Occipital lobe (tissue), 2 donors: Measurements from ENCODE around the gene PGBD5. TPM values are rescaled to one million over a fixed set of nuclear protein-coding genes. Genes with fewer than 3 reads are reported as not detected.

Experiments used
- DNase-seq: peaks from one replicate; lab custom pipeline; 2025; lab: John Stamatoyannopoulos, UW
- total RNA-seq: library from RNA; depleted of rRNA; stranded (reverse); fragments of >200 nt; gene quantifications from one replicate; pipeline ENCODE4 v1.2.3, GENCODE V29; 2014

Gene PGBD5
- total RNA-seq, 1 donor from 2014 or later: 25.6 TPM

DNA sequence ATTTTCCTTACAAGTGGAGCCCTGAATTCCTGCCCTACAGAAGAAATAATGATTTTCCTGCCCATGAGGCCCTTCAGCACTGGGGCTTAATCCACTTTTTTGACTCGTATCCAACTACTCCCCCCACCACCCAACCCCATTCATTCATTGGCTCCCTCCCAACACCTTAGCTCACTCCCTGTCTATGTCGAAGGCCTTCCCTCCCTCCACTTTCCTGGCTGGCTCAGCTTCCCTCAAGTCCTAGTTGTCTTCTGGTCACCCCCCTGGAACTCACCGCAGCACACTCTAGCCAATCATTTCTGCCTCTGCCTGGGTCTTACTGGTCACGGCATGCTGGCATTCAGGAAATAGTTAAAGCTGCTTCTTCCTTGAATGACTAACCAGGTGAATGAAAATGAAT lies 118.9 kb downstream of the PGBD5 start:
- no peak for DNase-seq

DNA sequence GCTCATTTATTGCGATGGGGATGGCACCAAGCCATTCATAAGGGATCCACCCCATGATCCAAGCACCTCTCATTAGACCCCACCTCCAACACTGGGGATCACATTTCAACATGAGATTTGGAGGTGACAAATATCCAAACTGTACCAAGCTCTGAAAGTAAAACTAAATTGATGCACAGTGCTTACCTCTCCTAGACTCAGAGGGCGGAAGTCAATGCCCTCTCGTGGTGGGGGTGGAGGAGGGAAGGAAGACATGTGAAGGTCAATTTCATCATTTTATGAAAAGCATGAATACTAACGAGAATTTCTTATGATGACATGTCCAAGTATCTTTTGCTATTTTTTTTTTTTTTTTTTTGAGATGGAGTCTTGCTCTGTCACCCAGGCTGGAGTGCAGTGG lies 120.0 kb downstream of the PGBD5 start:
- DNase-seq: no peak

DNA sequence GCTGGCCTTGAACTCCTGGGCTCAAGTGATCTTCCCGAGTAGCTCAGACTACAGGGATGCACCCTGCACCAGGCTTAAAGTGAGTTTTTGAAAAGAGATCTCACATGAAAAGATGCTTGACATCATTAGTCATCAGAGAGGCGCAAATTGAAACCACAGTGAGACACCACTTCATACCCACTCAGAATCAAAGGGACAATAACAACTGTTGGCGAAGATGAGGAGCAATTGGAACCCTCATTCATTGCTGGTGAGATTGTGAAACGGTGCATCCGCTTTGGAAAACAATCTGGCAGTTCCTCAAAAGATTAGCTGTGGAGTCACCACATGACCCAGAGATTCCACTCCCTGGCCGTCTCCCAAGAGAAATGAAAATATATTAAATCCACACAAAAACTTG lies 122.3 kb downstream of the PGBD5 start:
- DNase-seq: no peak

DNA sequence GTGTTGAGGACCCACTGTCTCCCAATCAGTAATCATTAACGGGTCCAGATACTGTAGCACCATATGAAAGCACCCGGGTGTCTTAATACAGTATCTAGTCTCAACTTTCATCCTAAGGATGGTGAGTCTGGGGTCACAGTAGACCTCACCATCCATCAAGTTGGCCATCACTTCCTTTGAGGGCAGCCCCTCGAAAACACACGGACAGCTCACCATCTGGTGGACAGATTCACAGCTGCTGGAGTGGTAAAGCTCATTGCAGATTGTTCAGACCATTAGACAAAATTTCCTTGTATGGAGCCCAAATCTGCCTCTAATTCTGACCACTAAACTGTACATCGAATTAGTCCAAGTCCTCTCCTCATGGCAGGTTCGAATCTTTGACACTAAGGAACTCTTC lies 123.1 kb downstream of the PGBD5 start:
- DNase-seq: no peak

DNA sequence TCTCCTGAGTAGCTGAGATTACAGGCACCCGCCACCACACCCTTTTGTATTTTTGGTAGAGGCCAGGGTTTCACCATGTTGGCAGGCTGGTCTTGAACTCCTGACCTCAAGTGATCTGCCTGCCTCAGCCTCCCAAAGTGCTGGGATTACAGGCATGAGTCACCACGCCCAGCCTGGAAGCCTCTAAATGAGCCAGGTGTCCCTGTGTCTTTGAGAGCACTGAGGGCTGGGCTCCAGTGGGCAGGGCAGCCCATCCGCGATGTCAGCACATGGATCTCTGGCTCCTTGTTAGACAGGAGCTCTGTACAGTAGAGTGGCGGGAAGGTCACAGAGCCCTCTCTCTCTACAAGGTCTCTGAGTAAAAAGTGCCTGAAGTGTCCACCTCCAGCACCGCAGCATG lies 124.3 kb downstream of the PGBD5 start:
- DNase-seq: no peak

DNA sequence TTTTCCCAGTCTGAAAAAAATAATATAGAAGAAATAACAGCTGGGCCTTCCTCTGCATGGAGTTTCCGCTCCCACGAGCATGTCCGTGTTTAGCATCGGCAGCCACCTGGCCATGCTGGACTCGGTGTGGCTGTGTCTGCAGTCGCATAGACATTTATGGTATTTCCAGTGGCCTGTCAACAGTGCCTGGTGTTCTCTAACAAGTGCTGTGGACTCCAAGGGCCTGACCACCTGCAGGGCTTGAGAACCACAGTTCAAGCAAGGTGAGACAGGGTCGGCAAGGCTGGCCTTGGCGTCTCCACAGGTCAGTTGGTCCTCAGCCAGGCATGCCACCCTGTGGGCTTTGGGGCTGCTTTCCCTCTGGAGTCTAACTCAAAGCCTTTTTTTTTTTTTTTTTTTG lies 124.8 kb downstream of the PGBD5 start:
- DNase-seq: no peak

DNA sequence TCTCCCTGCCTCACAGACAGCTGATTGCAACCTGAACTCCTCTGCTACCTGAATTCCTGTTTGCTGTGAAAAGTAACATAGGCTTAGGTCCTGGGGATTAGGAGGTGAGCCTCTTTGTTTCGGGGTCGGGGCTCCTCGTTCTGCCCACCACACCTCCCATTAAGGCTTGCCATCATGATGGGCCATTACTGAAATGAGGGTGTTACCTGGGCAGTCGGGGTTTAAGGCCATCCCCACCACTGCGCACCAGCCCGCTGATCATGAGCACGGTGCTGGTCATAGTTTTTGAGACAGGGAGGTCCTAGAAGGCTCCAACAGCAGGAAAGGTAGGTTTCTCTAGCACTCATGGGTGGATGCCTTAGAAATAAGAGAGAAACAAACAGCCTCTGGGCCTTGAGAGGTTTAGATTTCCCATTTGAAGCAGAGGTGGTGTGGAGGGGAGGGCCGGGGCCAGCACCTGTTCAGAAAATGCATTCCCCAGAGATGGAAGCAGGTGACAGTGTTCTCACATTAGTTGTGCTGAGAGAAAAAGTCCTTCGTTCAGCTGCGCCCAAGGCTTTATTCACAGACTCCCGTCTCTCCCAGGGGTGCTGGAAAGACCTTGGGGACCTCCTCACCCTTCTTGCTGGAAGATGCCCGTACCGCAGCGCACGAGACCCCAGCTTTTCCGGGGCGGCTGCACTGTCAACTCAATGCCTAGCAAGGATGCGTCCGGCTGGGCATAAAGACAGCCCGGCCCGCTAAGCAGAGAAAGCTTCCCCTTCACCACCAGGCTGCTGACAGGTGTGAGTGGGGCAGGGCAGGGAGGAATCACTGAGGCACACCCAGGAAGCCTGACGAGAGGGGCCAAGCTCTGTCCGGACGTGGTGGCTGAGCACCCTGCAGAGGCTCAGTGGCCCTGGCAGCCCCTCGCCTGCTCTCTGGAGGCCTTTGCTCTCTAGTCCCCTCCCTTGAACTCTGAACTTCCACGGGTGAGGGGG lies 125.5 kb downstream of the PGBD5 start:
- DNase-seq: no peak

DNA sequence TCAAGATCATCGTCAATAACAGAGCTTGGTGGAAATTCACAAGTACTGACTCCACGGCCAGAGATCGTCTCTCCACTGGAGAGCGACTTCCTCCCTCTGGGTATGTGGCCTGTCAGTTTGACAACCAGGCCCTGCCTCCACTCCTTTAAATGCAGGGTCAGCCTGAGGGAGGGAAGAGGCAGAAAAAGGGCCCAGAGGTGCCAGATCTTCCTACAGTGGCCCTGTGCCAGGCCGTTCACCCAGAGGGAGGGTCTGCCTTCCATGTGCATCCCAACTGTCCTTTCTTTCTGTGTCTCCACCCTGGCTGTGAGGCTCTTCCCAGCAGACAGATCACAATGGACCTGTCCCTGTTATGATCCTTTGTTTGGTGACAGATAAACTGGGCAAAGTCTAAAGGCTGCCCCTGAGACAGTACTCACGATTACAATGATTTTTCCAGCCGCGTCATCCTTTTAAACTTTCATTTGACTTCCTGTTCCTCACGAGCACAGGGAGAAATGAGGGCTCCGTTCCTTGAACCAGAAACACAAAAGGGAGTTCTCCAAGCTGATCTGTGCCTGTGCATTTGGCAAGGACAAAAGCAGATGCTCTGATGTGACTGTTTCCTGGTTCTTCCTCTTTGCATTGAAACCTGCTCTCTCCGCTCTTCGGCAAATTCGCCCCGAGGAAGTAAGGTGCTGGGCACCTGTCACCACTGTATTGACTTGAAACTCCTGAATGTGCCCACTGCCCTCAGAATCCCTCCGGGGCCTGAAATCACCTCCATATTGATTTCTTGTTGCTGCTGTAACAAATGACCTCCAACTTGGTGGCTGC lies 126.7 kb downstream of the PGBD5 start:
- DNase-seq: no peak

DNA sequence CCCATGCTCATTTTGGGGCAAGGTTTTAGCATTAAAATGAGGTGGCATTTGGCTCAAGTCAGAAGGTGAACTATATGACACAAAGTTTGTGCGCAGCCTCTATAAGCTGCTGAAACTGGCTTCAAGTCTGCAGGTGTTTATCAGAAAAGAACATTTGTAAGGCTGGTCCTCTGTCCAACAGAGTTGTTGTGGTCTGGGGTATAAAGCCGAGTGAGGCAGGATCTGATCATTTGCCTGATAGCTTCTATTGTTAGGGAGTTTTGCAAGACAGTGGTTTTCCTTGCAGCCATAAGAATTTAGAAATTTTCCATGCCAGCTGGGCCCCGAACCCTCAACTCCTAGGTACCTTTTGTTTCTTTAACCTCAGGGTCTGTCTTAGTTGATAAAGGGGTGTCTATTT lies 130.8 kb downstream of the PGBD5 start:
- DNase-seq: no peak

DNA sequence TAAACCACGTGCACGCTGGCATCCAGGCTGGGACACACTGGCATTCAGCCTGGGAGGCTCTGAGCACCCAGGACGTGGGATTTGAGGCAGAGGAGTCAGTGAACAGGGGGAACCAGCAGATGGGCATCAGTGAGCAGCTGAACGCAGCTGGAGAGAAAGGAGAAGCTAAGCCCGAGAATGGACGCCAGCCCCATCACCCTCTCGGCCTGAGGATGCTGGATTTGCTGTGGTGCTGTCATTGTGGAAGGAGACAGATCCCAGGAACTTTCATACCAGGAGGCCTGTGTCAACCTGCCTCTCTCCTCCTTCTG lies 132.8 kb downstream of the PGBD5 start:
- no peak for DNase-seq

DNA sequence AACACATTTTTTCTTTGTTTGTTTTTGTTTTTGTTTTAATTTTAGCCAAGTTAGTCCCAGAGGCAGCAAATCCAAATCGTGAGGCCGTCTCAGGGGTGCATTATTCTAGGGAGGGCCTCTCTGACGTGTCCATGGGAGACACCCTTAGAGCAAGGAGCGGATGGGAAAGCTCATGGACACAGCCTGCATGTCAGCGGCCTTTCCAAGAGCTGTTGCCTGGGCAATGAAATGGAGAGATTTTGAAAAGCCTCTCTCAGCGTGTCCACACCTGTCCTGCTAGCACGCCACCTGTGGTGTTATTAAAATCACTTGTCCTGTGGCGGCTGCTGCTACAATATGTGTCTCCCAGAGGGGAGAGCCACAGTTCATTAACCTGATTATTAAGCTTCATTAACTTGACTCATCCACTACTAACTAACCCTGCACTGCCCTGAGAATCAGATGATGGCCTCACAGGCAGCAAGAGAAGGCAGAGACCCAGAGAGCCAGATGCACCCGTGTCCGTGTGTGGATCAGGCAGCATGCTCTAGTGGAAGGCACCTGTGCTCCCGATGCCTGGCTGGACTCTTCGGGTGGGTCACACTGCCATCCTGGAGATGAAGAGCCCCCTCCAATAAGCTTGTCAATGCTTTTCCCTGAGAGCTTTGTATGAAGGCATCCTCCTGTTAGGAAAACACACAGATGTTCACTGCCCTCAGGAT lies 133.3 kb downstream of the PGBD5 start:
- no peak for DNase-seq

DNA sequence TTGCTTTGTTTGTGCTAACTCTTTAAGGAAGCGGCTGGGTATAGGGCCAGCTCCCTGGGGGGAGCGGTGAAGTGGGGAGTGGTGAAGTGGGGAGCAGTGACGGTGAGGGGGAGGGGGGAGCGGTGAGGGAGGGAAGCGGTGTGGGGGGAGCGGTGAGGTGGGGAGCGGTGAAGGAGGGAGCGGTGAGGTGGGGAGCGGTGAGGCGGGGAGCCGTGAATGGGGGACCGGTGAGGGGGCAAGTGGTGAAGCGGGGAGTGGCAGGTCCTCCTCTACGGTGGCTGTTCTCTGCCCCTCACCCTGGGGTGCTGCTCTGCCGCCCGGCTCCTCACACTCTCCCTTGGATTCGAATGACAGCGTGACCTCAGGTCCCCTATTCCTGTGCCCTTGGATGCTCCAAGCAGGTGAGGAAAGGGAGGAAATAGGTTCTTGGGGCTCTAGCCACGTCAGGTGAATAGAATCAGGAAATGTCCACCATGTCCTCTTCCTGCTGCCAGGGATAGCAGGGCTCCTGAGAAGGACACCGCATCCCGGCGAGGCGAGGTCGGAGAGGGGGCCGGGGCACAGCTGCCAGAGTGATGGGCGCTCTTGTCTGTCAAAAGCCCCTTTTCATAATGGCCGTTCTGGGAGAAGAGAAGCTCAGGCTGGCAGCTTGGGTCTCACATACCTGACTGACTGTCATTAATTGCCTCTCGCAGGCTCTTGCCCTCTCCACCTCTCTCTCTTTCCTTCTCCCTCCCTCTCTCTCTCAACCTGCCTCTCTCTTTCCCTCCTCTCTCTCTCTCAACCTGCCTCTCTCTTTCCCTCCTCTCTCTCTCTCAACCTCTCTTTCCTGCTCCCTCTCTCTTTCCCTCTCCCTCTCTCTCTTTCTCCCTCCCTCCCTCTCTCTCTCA lies 134.2 kb downstream of the PGBD5 start:
- no peak for DNase-seq

DNA sequence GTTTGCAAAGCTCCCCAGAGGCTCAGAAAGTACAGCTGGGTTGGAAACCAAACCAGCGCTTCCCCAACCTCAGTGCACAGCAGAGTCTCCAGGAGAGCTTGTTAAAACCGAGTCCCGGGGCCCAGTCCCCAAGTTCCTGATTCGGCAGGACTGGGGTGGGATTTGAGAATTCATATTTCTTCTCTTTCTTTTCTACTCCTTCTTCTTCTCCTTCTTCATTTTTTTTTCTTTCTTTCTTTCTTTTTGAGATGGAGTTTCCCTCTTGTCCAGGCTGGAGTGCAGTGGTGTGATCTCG lies 136.8 kb downstream of the PGBD5 start:
- no peak for DNase-seq

DNA sequence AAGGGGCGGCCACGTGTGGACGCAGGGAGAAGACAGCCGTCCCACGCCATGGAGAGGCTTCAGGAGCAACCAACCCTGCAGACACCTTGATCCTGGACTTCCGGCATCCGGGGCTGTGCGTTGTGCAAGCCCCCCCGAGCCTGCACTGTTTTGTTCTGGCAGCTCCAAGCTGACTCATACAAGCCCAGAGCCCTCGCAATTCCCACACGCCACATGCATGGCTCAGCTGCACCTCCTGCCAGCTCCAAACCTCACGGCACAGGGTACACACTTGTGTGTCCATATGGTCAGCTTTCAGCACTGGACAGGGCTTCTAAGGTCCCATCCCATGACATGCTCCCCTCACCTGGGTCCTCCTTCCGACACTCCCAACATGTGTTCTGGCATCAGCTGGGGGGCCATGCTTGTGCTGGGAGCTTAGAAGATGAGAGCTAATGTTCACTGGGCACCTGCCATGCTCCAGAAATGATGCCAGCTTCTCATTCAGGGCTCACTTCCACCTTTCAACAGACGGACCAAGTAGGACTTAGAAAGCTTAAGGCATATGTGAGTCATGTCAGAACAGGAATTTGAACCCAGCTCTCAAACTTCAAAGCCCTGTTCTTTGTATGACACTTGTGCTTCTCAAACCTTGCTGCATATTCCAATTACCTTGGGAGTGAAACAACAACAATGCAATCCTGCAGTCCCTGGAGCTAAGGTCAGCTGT lies 137.3 kb downstream of the PGBD5 start:
- no peak for DNase-seq

DNA sequence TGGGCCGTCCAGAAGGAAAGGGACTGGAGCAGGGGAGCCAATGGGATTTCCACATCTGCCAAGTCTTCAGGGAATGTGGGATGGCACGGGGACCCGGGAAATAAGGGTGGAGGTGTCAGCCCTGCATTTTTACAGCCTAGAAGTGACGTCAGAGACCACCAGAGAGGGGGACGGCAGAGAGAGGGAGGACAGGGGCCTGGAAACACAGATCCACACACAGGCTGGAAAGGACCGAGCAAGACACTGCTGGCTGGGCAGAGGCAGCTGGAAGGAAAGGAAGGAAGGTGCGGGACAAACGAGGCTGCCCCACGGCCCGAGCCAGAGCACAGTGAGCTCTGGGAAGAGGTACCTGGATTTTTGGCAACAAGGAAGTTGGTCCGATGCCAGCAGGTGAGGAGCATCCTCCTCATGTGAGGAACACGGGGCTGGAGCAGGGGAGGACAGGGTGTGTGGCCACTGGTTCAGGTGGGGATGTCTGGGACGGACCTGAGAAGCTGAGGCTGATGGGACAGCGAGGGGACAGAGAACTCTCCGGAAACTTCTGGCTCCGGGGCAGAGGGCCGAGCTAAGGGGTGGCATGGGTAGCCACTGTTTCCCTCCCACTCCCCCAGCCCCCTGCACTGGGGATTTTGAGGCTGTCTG lies 138.3 kb downstream of the PGBD5 start:
- no peak for DNase-seq

DNA sequence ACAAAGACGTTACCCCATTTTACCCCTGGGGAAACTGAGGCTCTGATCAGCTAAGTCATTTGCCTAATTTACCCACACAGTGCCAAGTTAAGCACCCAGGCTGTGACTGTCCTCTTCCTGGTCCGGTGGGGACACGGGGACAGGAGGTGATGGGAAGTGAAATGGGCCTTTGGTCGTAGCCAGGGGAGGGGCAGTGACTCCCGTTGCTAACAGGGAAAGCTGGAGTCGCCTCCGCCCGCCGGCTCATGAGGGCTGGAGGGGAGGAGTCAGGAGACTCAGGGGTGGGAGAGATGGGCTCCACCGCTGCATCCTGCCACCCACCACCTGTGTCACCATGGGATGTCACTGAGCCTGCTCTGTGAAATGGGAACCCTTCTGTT lies 139.3 kb downstream of the PGBD5 start:
- DNase-seq: no peak

DNA sequence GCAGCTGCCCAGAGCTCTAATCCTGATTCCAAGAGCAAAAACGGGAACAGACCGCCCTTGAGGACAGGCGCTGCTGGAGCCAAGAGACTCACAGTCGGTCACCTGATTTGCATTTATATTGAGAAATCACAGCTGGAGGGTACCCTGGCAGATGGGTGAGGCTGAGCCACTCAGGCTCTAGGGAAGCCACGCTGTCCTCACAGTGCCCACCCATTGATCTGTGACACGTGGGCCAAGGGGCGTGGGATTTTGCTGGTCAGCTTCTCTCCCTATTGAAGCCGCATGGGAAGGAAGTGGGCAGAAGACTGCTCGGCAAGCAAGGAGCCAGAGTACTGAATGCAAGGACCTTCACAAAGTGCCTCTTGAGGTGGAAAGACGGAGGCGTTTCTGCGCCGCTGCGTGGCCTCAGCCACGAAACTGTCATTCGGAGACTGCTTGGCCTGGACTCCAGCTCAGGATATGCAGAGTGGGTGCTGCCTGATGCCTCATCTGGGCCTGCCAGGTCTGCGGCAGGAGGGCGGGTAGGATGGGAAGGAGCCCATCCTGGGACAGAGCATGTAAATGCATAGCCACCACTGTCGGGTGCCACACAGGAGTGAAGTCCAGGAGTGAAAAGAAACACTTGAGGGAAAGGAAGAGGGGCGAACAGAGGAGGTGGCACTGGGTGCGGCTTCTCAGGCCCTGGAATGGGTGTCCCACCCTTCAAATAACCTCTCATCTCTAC lies 139.8 kb downstream of the PGBD5 start:
- DNase-seq: no peak

DNA sequence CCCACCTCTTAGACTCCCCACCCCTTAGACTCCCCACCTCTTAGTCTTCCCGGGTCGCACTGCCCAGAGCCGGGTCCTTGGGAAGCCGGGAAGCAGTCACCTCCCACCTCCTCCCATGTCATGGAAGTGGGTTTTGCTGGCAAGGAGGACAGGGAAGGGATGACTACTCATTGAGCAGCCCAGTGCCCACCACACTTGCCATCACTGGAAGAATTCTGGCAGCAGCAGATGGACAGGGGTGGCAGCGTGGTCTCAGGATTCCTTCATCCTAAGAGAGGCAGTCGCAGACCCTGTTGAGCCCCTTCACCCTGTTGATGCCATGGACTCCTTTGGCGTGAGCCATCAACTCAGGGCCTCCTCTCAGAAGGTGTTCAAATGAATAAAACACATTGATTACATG lies 140.8 kb downstream of the PGBD5 start:
- DNase-seq: no peak

DNA sequence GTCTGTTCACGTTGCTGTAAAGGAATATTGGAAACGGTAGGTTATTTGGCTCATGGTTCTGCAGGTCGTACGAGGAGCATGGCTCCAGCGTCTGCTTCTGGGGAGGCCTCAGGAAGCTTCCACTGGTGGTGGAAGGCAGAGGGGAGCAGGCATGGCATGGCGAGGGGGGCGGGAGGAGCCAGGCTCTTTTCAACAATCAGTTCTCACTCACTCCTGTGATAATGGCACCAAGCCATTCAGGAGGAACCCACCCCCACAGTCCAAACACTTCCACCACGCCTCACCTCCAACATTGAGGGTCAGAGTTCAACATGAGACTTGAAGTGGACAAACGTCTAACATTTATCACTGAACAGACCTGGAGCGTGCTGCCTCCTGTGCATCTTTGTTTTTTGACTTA lies 141.2 kb downstream of the PGBD5 start:
- no peak for DNase-seq

DNA sequence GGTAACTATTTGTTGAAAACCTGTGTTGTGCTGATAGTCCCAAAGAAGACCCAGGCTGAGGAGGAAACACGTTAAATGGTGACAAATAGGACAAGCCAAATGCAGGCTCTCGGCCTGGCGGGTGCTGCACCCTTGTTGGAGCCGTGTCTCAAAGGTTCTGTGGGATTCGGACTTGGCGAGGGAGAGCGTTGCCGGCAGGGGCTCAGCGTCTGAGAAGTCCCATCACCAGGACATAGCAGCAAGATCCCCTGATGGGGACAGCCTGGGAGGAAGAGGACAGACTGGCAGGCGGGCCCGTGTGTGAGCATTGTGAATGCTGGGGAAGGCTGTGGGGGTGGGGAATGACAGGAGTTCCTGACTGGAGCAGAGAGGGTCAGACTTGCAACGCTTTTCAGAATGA lies 142.5 kb downstream of the PGBD5 start:
- DNase-seq: no peak
